ENCODE data around the gene PRKCE. TPM values are rescaled to one million over a fixed set of nuclear protein-coding genes. Genes with fewer than 3 reads are reported as not detected.

The PRKCE gene
- total RNA-seq, 1 experiment from 2014 or later = 14.0 TPM

- BruUV-seq (replicated peaks) = no TSS peak
- no peak for TF ChIP-seq CTCF (IDR thresholded peaks at IDR 0.05)
- TF ChIP-seq POLR2AphosphoS5 (IDR thresholded peaks at IDR 0.05; ENCODE audit: low read depth, low read length) = no peak
- no peak for TF ChIP-seq TCF7L2 (IDR thresholded peaks at IDR 0.05; ENCODE audit: low read depth, low read length)
- TF ChIP-seq REST (IDR thresholded peaks at IDR 0.05; ENCODE audit: insufficient read depth in 1 of 2, low read depth in 2 of 2, low read length in 1 of 2) = no peak
- TF ChIP-seq SIN3A (IDR thresholded peaks at IDR 0.05; ENCODE audit: borderline replicate concordance, insufficient read depth, low read depth, low read length) = no peak
- H3K4me1 ChIP-seq (ENCODE audit: control insufficient read depth, insufficient read depth, low read length) = no peaks in the 10 kb centered on the region
- DNase-seq (ENCODE audit: low read depth, low spot score) (no peak), ATAC-seq (no peak)
- H3K9me3 ChIP-seq (ENCODE audit: control insufficient read depth, insufficient read depth, low read depth, low read length) = no peaks in the 10 kb centered on the region
- in situ Hi-C loops (cut with HindIII; ENCODE audit: low pct_unique_long_range_greater_than_20kb, low sequenced_read_pairs) = no loop called here
- intact Hi-C loops (cut with micrococcal nuclease; ENCODE audit: unreplicated experiment) = no loop called here
- no peaks in the 10 kb centered on the region for H3K27me3 ChIP-seq (ENCODE audit: control insufficient read depth, insufficient read depth, low read length)
- H3K4me3 ChIP-seq (ENCODE audit: low read depth in 2 of 2, low read length in 2 of 2) = no peak overlapping the region
- POLR2A ChIA-PET = no interaction called here
- no peaks in the 10 kb centered on the region for H3K36me3 ChIP-seq (ENCODE audit: control insufficient read depth, insufficient read depth, low read length)
- CTCF ChIA-PET = no interaction called here
- no peak overlapping the region for H3K27ac ChIP-seq (ENCODE audit: low read length)
Measured at GRCh38 chr2:45723857-45724256, 72.4 kb downstream of the PRKCE start.

GRCh38 chr2:45724335-45724734 lies 72.9 kb downstream of the PRKCE start:
- BruUV-seq (replicated peaks) = no TSS peak
- intact Hi-C loops (cut with micrococcal nuclease; ENCODE audit: unreplicated experiment) = no loop called here
- H3K4me1 ChIP-seq (ENCODE audit: control insufficient read depth, insufficient read depth, low read length) = no peaks in the 10 kb centered on the region

GRCh38 chr2:45725731-45726130 lies 74.3 kb downstream of the PRKCE start:
- ChIA-PET POLR2A (interaction anchor here (0.7 kb wide), 1 partner anchor 745 kb away, joined by 4 read pairs; no protein-coding TSS in a partner anchor), CTCF (no interaction called here)
- H3K27me3 ChIP-seq (ENCODE audit: control insufficient read depth, insufficient read depth, low read length) = no peaks in the 10 kb centered on the region
- no peak for TF ChIP-seq SIN3A (IDR thresholded peaks at IDR 0.05; ENCODE audit: borderline replicate concordance, insufficient read depth, low read depth, low read length)
- BruUV-seq (replicated peaks) = no TSS peak
- ATAC-seq (no peak), DNase-seq (ENCODE audit: low read depth, low spot score) (no peak)
- no peak overlapping the region for H3K4me3 ChIP-seq (ENCODE audit: low read depth in 2 of 2, low read length in 2 of 2)
- H3K27ac ChIP-seq (ENCODE audit: low read length) = no peak overlapping the region
- H3K4me1 ChIP-seq (ENCODE audit: control insufficient read depth, insufficient read depth, low read length) = no peaks in the 10 kb centered on the region
- no peaks in the 10 kb centered on the region for H3K36me3 ChIP-seq (ENCODE audit: control insufficient read depth, insufficient read depth, low read length)
- in situ Hi-C loops (cut with HindIII; ENCODE audit: low pct_unique_long_range_greater_than_20kb, low sequenced_read_pairs) = no loop called here
- no peaks in the 10 kb centered on the region for H3K9me3 ChIP-seq (ENCODE audit: control insufficient read depth, insufficient read depth, low read depth, low read length)
- intact Hi-C loops (cut with micrococcal nuclease; ENCODE audit: unreplicated experiment) = no loop called here

More at GRCh38 chr2:45724335-45724734, 72.9 kb downstream of the PRKCE start:
- Histone ChIP-seq H3K27ac (ENCODE audit: low read length) (no peak overlapping the region), H3K9me3 (ENCODE audit: control insufficient read depth, insufficient read depth, low read depth, low read length) (no peaks in the 10 kb centered on the region), H3K36me3 (ENCODE audit: control insufficient read depth, insufficient read depth, low read length) (no peaks in the 10 kb centered on the region), H3K4me3 (ENCODE audit: low read depth in 2 of 2, low read length in 2 of 2) (no peak overlapping the region), H3K27me3 (ENCODE audit: control insufficient read depth, insufficient read depth, low read length) (no peaks in the 10 kb centered on the region)
- DNase-seq (ENCODE audit: low read depth, low spot score) (no peak), ATAC-seq (no peak)
- ChIA-PET CTCF (no interaction called here), POLR2A (no interaction called here)
- in situ Hi-C loops (cut with HindIII; ENCODE audit: low pct_unique_long_range_greater_than_20kb, low sequenced_read_pairs) = no loop called here
- TF ChIP-seq TCF7L2 (IDR thresholded peaks at IDR 0.05; ENCODE audit: low read depth, low read length) = no peak
